SK-N-SH (cell line): ENCODE results near the gene FLNA.

ENCODE experiments used
- FOXM1 ChIP-seq: IDR thresholded peaks from 2 replicates; pipeline ENCODE4 v1.4.0; 2012; ENCODE audit warnings: low read depth, mild to moderate bottlenecking
- GABPA ChIP-seq: IDR thresholded peaks from 2 replicates; pipeline ENCODE4 v1.4.0; 2012; ENCODE audit warnings: low read depth, mild to moderate bottlenecking
- GATA2 ChIP-seq: sonication (generic); formaldehyde crosslinking; IDR thresholded peaks from 2 replicates; pipeline ENCODE4 v1.5.0; 2020; ENCODE audit warnings: mild to moderate bottlenecking, missing genetic modification reagents
- JUND ChIP-seq: IDR thresholded peaks from 2 replicates; pipeline ENCODE4 v1.4.0; 2012
- MEF2A ChIP-seq: IDR thresholded peaks from 2 replicates; pipeline ENCODE4 v1.4.0; 2012; ENCODE audit warnings: low read depth, borderline replicate concordance
- POLR2AphosphoS5 ChIP-seq: IDR thresholded peaks from 2 replicates; pipeline ENCODE4 v1.6.1; 2012; ENCODE audit warnings: low read depth, low read length
- RAD21 ChIP-seq: IDR thresholded peaks from 2 replicates; pipeline ENCODE4 v1.6.1; 2012; ENCODE audit warnings: mild to moderate bottlenecking, low read length
- SIN3A ChIP-seq: IDR thresholded peaks from 2 replicates; pipeline ENCODE4 v1.6.1; 2012; ENCODE audit warnings: low read depth, mild to moderate bottlenecking, low read length, moderate library complexity, borderline replicate concordance
- SMC3 ChIP-seq: IDR thresholded peaks from 2 replicates; pipeline ENCODE4 v1.6.1; 2012; ENCODE audit warnings: low read depth, low read length, improper control_type of control experiment
- TF ChIP-seq, protein P1 (sequence below): fragments of 200-600 bp; sonication (generic); IDR thresholded peaks from 2 replicates; pipeline ENCODE4 v1.6.1; 2017; ENCODE audit warnings: antibody characterized with exemption, mild to moderate bottlenecking, moderate library complexity
- TF ChIP-seq, protein P2 (sequence below): IDR thresholded peaks from 2 replicates; pipeline ENCODE4; 2012

DNA sequence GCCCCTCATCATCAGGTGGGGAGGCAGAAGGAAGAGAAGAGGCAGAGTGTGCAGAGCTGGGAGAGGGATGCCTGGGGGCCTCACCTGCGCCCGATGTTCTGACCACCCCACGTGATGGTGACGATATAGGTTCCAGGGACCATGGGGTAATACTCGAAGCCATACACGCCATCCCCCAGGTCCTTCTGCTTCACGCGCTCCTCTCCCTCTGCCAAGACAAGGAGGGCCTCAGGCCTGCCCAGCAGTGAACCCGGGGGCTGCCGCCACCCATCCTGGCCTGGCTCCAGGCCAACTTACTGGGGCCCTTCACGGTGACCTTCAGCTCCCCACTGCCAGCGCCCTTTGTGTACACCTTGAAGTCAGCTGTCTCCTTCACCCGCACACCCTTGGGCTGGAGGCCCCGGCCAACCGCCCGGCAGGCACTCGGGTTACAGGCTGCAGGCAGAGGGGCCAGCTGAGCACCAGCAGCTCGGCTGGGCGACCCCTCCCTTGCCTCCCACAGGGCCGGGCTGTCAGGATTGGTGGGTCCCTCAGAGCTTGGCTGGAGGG lies 9.3 kb downstream of the FLNA start:
- no peak for TF ChIP-seq POLR2AphosphoS5
- TF ChIP-seq GATA2 (CRISPR knock-in tag): no peak
- no peak for TF ChIP-seq SIN3A
- TF ChIP-seq, protein P1, sequence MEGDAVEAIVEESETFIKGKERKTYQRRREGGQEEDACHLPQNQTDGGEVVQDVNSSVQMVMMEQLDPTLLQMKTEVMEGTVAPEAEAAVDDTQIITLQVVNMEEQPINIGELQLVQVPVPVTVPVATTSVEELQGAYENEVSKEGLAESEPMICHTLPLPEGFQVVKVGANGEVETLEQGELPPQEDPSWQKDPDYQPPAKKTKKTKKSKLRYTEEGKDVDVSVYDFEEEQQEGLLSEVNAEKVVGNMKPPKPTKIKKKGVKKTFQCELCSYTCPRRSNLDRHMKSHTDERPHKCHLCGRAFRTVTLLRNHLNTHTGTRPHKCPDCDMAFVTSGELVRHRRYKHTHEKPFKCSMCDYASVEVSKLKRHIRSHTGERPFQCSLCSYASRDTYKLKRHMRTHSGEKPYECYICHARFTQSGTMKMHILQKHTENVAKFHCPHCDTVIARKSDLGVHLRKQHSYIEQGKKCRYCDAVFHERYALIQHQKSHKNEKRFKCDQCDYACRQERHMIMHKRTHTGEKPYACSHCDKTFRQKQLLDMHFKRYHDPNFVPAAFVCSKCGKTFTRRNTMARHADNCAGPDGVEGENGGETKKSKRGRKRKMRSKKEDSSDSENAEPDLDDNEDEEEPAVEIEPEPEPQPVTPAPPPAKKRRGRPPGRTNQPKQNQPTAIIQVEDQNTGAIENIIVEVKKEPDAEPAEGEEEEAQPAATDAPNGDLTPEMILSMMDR: no peak
- TF ChIP-seq JUND: no peak
- no peak for TF ChIP-seq MEF2A
- TF ChIP-seq FOXM1: no peak
- TF ChIP-seq, protein P2, sequence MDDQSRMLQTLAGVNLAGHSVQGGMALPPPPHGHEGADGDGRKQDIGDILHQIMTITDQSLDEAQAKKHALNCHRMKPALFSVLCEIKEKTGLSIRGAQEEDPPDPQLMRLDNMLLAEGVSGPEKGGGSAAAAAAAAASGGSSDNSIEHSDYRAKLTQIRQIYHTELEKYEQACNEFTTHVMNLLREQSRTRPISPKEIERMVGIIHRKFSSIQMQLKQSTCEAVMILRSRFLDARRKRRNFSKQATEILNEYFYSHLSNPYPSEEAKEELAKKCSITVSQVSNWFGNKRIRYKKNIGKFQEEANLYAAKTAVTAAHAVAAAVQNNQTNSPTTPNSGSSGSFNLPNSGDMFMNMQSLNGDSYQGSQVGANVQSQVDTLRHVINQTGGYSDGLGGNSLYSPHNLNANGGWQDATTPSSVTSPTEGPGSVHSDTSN: no peak
- no peak for TF ChIP-seq RAD21
- TF ChIP-seq GABPA: no peak
- TF ChIP-seq SMC3: no peak
